ENCODE measurements around the gene JMJD7. TPM values are rescaled to one million over a fixed set of nuclear protein-coding genes. Genes with fewer than 3 reads are reported as not detected.

JMJD7 gene
- total RNA-seq, 1 donor from 2014 or later = 26.2 TPM

GRCh38 chr15:41841131-41841530 is 13.2 kb downstream of the JMJD7 start:
- H3K4me3 Mint-ChIP-seq (ENCODE audit: low read depth) = no peak overlapping the region
- TF ChIP-seq, protein P1, sequence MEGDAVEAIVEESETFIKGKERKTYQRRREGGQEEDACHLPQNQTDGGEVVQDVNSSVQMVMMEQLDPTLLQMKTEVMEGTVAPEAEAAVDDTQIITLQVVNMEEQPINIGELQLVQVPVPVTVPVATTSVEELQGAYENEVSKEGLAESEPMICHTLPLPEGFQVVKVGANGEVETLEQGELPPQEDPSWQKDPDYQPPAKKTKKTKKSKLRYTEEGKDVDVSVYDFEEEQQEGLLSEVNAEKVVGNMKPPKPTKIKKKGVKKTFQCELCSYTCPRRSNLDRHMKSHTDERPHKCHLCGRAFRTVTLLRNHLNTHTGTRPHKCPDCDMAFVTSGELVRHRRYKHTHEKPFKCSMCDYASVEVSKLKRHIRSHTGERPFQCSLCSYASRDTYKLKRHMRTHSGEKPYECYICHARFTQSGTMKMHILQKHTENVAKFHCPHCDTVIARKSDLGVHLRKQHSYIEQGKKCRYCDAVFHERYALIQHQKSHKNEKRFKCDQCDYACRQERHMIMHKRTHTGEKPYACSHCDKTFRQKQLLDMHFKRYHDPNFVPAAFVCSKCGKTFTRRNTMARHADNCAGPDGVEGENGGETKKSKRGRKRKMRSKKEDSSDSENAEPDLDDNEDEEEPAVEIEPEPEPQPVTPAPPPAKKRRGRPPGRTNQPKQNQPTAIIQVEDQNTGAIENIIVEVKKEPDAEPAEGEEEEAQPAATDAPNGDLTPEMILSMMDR (IDR thresholded peaks at IDR 0.05; ENCODE audit: unreplicated experiment) = no peak
- no peaks in the 10 kb centered on the region for H3K27me3 Mint-ChIP-seq
- H3K36me3 Mint-ChIP-seq (ENCODE audit: insufficient read depth) = peaks cover 7% of the 10 kb centered on the region
- no peak overlapping the region for H3K27ac Mint-ChIP-seq
- H3K9me3 Mint-ChIP-seq (ENCODE audit: low read depth) = no peaks in the 10 kb centered on the region
- H3K4me1 Mint-ChIP-seq (ENCODE audit: low read depth) = no peaks in the 10 kb centered on the region
- no peak for DNase-seq (ENCODE audit: low spot score, unreplicated experiment)

- Mint-ChIP-seq H3K27me3 (no peaks in the 10 kb centered on the region), H3K27ac (no peak overlapping the region), H3K4me3 (ENCODE audit: low read depth) (no peak overlapping the region), H3K36me3 (ENCODE audit: insufficient read depth) (peaks cover 5% of the 10 kb centered on the region), H3K4me1 (ENCODE audit: low read depth) (no peaks in the 10 kb centered on the region), H3K9me3 (ENCODE audit: low read depth) (no peaks in the 10 kb centered on the region)
- DNase-seq (ENCODE audit: low spot score, unreplicated experiment) = no peak
- TF ChIP-seq, protein P1 (IDR thresholded peaks at IDR 0.05; ENCODE audit: unreplicated experiment) = no peak
Observed at GRCh38 chr15:41842229-41842628, 14.3 kb downstream of the JMJD7 start.

GRCh38 chr15:41843571-41843970 is 15.7 kb downstream of the JMJD7 start:
- TF ChIP-seq, protein P1 (IDR thresholded peaks at IDR 0.05; ENCODE audit: unreplicated experiment) = no peak
- Mint-ChIP-seq H3K9me3 (ENCODE audit: low read depth) (no peaks in the 10 kb centered on the region), H3K4me3 (ENCODE audit: low read depth) (no peak overlapping the region), H3K4me1 (ENCODE audit: low read depth) (no peaks in the 10 kb centered on the region), H3K36me3 (ENCODE audit: insufficient read depth) (peaks cover 9% of the 10 kb centered on the region), H3K27ac (no peak overlapping the region), H3K27me3 (no peaks in the 10 kb centered on the region)
- no peak for DNase-seq (ENCODE audit: low spot score, unreplicated experiment)

DNA sequence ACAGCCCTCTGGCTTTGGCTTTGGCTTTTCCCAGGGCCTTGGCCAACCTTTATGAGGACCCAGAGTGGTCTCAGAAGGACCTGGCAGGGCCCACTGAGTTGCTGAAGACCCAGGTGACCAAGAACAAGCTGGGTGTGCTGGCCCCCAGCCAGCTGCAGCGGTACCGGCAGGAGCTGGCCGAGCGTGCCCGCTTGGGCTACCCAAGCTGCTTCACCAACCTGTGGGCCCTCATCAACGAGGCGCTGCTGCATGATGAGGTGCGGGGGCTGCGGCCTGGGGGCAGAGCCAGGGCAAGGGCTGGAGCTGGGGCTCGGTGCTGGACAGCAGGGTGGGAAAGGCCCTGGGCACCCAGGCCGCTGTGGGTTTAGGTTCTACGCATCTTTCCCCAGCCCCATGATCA is 16.9 kb downstream of the JMJD7 start:
- no peak for DNase-seq (ENCODE audit: low spot score, unreplicated experiment)
- H3K4me3 Mint-ChIP-seq (ENCODE audit: low read depth) = no peak overlapping the region
- TF ChIP-seq, protein P1 (IDR thresholded peaks at IDR 0.05; ENCODE audit: unreplicated experiment) = no peak
- H3K9me3 Mint-ChIP-seq (ENCODE audit: low read depth) = no peaks in the 10 kb centered on the region
- H3K36me3 Mint-ChIP-seq (ENCODE audit: insufficient read depth) = peaks cover 9% of the 10 kb centered on the region
- no peak overlapping the region for H3K27ac Mint-ChIP-seq
- H3K4me1 Mint-ChIP-seq (ENCODE audit: low read depth) = no peaks in the 10 kb centered on the region
- no peaks in the 10 kb centered on the region for H3K27me3 Mint-ChIP-seq

DNA sequence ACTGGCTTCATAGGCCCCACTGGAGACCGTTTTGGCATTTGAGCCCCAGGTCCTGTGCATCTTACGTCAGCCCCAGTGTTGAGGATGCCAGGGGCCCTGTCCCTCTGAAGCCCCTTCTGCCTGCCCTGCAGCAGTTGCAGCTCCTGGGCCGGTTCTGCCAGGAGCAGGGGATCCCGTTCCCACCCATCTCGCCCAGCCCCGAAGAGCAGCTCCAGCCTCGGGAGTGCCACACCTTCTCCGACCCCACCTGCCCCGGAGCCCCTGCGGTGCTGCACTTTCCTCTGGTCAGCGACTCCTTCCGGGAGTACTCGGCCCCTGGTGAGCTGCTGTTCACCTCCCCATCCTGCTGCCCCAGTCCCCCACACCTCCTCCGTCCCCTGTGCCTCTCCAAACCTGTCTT is 19.3 kb downstream of the JMJD7 start:
- H3K4me1 Mint-ChIP-seq (ENCODE audit: low read depth) = no peaks in the 10 kb centered on the region
- TF ChIP-seq, protein P1 (IDR thresholded peaks at IDR 0.05; ENCODE audit: unreplicated experiment) = no peak
- no peak for DNase-seq (ENCODE audit: low spot score, unreplicated experiment)
- no peaks in the 10 kb centered on the region for H3K9me3 Mint-ChIP-seq (ENCODE audit: low read depth)
- no peak overlapping the region for H3K4me3 Mint-ChIP-seq (ENCODE audit: low read depth)
- no peaks in the 10 kb centered on the region for H3K27me3 Mint-ChIP-seq
- H3K36me3 Mint-ChIP-seq (ENCODE audit: insufficient read depth) = peaks cover 9% of the 10 kb centered on the region
- H3K27ac Mint-ChIP-seq = no peak overlapping the region

Data from progenitor cell of endocrine pancreas (in vitro differentiated cells).